ENCODE results near the gene PYCR2. TPM values are rescaled to one million over a fixed set of nuclear protein-coding genes. Genes with fewer than 3 reads are reported as not detected.

Gene PYCR2
- total RNA-seq, 1 donor from 2014 or later, result 64.0 TPM

DNA sequence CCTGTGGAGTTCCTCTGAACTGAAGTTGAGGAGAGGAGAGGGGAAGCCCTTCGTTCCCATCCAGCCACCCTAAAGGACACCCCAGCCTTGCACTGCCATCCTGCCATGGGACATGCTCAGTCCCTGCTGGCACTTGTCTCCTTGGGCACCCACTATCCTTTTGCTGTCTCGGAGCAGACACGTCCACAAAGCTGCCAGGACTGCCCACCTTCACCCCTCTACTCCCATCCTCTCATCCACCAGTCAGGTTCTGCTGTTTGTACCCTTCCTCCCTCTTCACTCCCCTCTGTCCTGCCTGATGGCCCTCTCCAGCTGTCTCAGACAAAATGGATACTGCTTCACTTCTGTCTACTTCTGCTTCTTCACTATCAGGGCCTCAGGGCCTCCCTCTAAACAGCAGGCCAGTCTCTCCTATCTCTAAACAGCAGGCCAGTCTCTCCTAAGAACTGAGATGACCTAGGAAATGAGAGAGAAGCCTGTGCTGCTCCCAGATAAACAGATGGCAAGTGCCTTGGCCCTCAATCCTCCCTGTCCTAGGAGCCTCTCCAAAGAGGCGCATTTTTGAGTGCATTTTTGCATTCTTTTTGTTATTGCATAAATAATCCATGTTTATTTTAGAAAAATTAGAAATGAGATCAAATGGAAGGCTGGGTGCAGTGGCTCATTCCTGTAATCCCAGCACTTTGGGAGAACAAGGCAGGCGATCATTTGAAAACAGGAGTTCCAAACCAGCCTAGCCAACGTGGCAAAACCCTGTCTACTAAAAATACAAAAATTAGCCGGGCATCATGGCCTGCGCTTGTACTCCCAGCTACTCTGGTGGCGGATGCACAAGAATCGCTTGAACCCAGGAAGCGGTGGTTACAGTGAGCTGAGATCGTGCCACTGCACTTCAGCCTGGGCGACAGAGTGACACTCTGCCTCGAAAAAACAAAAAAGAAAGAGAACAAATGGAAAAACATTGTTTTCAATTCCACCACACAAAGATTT lies 4.4 kb upstream of the PYCR2 start:
- Histone ChIP-seq H3K27ac (replicated peaks) (no peak overlapping the region), H3K36me3 (no peaks in the 10 kb centered on the region), H3K4me3 (no peak overlapping the region), H3K27me3 (ENCODE audit: low read depth) (no peaks in the 10 kb centered on the region), H3K4me1 (peaks cover 12% of the 10 kb centered on the region), H3K9me3 (replicated peaks) (no peaks in the 10 kb centered on the region)
- intact Hi-C loops (cut with micrococcal nuclease), result no loop called here
- DNase-seq, result no peak
- TF ChIP-seq, protein P1, sequence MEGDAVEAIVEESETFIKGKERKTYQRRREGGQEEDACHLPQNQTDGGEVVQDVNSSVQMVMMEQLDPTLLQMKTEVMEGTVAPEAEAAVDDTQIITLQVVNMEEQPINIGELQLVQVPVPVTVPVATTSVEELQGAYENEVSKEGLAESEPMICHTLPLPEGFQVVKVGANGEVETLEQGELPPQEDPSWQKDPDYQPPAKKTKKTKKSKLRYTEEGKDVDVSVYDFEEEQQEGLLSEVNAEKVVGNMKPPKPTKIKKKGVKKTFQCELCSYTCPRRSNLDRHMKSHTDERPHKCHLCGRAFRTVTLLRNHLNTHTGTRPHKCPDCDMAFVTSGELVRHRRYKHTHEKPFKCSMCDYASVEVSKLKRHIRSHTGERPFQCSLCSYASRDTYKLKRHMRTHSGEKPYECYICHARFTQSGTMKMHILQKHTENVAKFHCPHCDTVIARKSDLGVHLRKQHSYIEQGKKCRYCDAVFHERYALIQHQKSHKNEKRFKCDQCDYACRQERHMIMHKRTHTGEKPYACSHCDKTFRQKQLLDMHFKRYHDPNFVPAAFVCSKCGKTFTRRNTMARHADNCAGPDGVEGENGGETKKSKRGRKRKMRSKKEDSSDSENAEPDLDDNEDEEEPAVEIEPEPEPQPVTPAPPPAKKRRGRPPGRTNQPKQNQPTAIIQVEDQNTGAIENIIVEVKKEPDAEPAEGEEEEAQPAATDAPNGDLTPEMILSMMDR (IDR thresholded peaks at IDR 0.05; ENCODE audit: borderline replicate concordance), result no peak

GRCh38 chr1:225926551-225927113 lies 2.6 kb upstream of the PYCR2 start:
- DNase-seq, result no peak
- H3K4me1 ChIP-seq, result peaks cover 30% of the 10 kb centered on the region
- H3K36me3 ChIP-seq, result peaks cover 10% of the 10 kb centered on the region
- intact Hi-C loops (cut with micrococcal nuclease), result no loop called here
- TF ChIP-seq, protein P1 (IDR thresholded peaks at IDR 0.05; ENCODE audit: borderline replicate concordance), result no peak
- H3K27ac ChIP-seq (replicated peaks), result no peak overlapping the region
- H3K4me3 ChIP-seq, result no peak overlapping the region
- H3K9me3 ChIP-seq (replicated peaks), result no peaks in the 10 kb centered on the region
- no peaks in the 10 kb centered on the region for H3K27me3 ChIP-seq (ENCODE audit: low read depth)

GRCh38 chr1:225923381-225923691 lies 714 bp downstream of the PYCR2 start:
- no peak for DNase-seq
- TF ChIP-seq, protein P1 (IDR thresholded peaks at IDR 0.05; ENCODE audit: borderline replicate concordance), result no peak
- H3K4me1 ChIP-seq, result peaks cover 48% of the 10 kb centered on the region
- H3K27me3 ChIP-seq (ENCODE audit: low read depth), result no peaks in the 10 kb centered on the region
- peaks cover 26% of the 10 kb centered on the region for H3K36me3 ChIP-seq
- peak overlapping the region; percentile 93 for H3K27ac ChIP-seq (replicated peaks)
- peak overlapping the region; percentile 82 for H3K4me3 ChIP-seq
- intact Hi-C loops (cut with micrococcal nuclease), result no loop called here
- no peaks in the 10 kb centered on the region for H3K9me3 ChIP-seq (replicated peaks)

- intact Hi-C loops (cut with micrococcal nuclease), result no loop called here
- H3K36me3 ChIP-seq, result peaks cover 26% of the 10 kb centered on the region
Measured at GRCh38 chr1:225921734-225922709, 2.0 kb downstream of the PYCR2 start.

More at GRCh38 chr1:225921734-225922709, 2.0 kb downstream of the PYCR2 start:
- H3K4me1 ChIP-seq, result peaks cover 48% of the 10 kb centered on the region
- no peak overlapping the region for H3K4me3 ChIP-seq
- no peaks in the 10 kb centered on the region for H3K9me3 ChIP-seq (replicated peaks)
- DNase-seq, result no peak
- TF ChIP-seq, protein P1 (IDR thresholded peaks at IDR 0.05; ENCODE audit: borderline replicate concordance), result no peak
- no peak overlapping the region for H3K27ac ChIP-seq (replicated peaks)
- no peaks in the 10 kb centered on the region for H3K27me3 ChIP-seq (ENCODE audit: low read depth)
